HG02970 (cell line): ENCODE data around the gene FABP2.
"Not testable (repeated sequence)": the region's sequence is repeated elsewhere in the genome, so short reads cannot be mapped to it uniquely, and the experiment has no call there.

Experiments used
- ATAC-seq: cut with Tn5 transposase; IDR thresholded peaks from one replicate; pipeline ENCODE4 v1.9.1; 2021; ENCODE audit warnings: mild to moderate bottlenecking, moderate library complexity, moderate number of reproducible peaks; ENCODE audit not compliant: unreplicated experiment, low FRiP score

FABP2 gene

GRCh38 chr4:119313237-119313636 lies 8.7 kb downstream of the FABP2 start:
- no peak for ATAC-seq

- ATAC-seq, result no peak
These were observed 11.1 kb downstream of the FABP2 start for GRCh38 chr4:119310826-119311225.

DNA sequence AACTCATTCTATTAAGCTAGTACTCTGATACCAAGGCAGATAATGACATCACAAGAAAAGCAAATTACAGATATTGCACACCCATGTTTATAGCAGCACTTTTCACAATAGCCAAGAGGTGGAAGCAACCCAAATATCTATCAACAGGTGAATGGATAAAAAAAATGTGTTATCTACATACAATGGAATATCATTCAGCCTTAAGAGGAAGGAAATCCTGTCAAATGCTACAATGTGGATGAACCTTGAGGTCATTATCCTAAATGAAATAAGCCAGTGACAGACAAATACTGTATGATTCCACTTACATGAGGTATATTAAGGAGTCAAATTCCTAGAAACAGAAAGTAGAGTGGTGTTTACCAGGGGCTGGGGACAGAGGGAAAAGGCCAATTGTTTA lies 14.3 kb downstream of the FABP2 start:
- no peak for ATAC-seq

- no peak for ATAC-seq
These were observed 17.5 kb downstream of the FABP2 start for GRCh38 chr4:119304431-119304830.

GRCh38 chr4:119303587-119304305 lies 18.2 kb downstream of the FABP2 start:
- ATAC-seq, result no peak

DNA sequence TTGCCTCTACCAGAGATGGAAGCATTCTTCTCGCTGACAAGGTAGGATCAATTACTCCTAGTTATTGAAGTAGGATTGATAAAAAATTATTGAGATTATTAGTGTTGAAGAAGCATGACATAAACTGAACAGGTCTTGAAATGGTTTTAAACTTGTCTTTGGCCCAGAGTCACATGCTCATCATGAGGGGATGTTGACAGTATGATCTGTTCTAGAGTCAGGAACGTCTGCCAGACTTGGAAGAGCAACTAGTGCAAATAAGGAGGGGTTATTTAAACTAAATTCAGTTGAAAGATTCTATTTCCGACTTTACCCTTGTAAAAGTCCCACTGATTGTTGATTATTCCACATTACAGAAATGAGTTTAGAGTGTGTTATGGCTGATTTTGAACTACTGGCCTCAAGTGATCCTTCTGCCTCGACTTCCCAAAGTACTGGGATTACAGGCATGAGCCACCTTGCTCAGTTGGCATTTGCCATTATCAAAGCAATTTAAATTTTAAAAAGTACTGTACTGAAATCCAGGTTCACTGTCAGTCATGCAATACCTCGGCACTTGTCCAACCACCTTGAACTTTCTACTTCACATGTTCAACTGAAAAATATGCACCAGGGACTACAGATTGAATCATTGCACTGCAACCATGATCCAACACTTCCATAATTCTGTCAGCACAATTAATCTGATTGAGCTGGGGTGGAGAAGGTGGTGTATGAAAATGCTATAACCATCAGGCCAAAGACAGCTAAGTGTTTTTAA lies 19.7 kb downstream of the FABP2 start:
- ATAC-seq, result no peak

- ATAC-seq, result peak; percentile 98
These were observed 21.6 kb downstream of the FABP2 start for GRCh38 chr4:119300101-119300978.

GRCh38 chr4:119299741-119300100 lies 22.2 kb downstream of the FABP2 start:
- peak; percentile 35 for ATAC-seq

DNA sequence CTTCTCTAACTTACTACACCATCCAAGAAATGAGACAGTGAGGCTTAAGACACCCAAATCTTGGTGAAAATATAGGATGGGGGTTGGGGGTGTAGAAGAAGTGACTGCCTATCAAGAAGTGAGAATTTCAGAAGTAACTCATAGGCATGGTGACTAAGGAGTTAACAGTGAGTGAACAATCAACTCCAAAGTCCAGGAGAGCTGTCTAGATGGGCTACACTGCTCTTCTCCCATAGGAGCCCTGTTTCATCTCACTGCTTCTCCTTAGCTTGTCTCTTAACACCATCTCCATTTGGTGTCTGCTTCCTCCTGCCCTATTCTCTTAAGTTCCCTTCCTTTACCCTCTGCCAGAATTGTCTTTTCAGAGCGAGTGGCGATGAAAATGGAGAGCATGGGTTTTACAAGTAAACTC lies 22.7 kb downstream of the FABP2 start:
- ATAC-seq, result no peak

DNA sequence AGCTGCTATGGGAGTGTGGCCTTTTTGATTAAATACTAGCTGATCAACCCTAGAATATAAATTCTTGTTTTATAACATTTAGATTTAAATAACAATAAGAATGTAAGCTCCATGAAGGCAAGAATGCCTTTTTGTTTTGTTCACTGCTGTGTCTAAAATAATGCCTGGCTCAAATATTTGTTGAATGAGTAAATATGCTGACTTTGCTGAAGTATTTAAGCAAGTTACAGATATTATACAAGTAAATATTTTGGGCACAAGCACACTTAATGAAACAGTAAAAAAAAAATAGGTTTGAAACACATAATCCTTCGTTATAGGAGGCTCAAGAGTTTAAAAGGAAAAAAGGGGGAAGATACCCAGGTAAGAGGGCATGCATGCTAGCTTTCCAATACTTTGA lies 24.1 kb downstream of the FABP2 start:
- ATAC-seq, result no peak

DNA sequence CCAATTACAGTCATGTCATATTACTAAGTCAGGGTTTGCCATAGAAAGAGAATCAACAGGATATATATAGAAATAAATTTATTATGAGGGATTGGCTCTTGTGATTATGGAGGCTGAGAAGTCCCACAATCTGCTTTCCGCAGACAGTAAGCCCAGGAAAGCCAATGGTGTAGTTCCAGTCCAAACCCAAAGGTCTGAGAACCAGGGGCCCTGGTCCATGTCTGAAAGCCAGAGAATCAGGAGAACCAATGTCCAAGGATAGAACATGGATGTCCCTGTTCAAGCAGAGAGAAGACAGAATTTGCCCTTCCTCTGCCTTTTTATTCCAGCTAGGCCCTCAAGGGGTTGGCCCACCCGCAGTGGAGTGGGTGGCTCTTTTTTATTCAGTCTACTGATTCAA lies 25.6 kb downstream of the FABP2 start:
- no peak for ATAC-seq

- ATAC-seq, result no peak
These were observed 31.3 kb downstream of the FABP2 start for GRCh38 chr4:119290598-119290997.

- no peak for ATAC-seq
These were observed 32.6 kb downstream of the FABP2 start for GRCh38 chr4:119289313-119289712.

- ATAC-seq, result no peak
These were observed 35.4 kb downstream of the FABP2 start for GRCh38 chr4:119286377-119287002.

- ATAC-seq, result no peak
These were observed 36.8 kb downstream of the FABP2 start for GRCh38 chr4:119284876-119285780.

DNA sequence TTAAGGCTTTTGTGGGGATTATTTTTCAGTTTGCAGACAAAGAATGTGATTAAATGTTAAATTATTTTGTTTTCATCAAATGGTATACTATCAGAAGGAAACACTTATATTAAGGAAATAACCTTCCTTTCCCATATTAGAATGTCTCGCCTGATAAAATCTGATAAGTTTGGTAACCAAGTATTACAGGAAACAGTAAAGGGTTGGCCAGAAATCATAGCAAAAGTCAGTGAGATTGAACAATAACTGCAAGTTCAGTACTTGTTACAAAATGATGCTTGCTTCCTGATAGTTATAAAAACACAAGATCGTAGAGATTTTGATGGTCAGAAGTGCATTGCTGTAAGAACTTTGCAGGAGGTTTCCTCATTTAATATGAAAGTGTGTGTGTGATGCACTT lies 40.5 kb downstream of the FABP2 start:
- no peak for ATAC-seq

DNA sequence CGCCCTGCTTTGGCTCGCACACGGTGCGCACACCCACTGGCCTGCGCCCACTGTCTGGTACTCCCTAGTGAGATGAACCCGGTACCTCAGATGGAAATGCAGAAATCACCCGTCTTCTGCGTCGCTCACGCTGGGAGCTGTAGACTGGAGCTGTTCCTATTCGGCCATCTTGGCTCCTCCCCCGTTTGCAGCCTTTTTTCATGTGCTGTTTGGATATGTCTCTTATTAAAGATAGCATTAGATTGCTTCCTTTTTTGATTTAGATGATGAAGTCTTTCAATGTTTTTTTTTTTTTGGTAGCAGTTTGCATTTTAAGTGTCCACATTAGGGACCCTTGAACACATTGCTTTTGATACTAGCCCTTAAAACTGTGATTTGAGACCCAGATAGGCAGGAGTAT lies 42.0 kb downstream of the FABP2 start:
- not testable (repeated sequence) for ATAC-seq

DNA sequence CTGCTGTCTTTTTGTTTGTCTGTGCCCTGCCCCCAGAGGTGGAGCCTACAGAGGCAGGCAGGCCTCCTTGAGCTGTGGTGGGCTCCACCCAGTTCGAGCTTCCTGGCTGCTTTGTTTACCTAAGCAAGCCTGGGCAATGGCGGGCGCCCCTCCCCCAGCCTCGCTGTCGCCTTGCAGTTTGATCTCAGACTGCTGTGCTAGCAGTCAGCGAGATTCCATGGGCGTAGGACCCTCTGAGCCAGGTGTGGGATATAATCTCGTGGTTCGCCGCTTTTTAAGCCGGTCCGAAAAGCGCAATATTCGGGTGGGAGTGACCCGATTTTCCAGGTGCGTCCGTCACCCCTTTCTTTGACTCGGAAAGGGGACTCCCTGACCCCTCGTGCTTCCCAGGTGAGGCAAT lies 42.4 kb downstream of the FABP2 start:
- ATAC-seq, result not testable (repeated sequence)

DNA sequence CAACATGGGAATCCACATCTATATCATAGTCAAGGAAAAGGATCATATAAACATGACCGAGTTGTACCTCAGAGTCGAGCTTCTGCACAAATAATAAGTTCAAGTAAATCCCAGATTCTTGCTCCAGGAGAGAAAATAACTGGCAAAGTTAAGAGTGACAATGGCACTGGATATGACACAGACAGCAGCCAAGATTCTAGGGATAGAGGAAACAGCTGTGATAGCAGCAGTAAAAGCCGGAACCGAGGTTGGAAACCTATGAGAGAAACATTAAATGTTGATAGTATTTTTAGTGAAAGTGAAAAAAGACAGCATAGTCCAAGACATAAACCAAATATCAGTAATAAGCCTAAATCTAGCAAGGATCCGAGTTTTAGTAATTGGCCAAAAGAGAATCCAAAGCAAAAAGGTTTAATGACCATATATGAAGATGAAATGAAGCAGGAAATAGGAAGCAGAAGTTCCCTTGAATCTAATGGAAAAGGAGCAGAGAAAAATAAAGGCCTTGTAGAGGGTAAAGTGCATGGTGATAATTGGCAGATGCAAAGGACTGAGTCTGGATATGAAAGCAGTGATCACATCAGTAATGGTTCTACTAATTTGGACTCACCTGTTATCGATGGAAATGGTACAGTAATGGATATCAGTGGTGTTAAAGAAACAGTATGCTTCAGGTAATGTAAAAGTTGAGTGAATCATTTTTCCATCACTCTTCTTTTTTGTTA lies 50.4 kb downstream of the FABP2 start:
- no peak for ATAC-seq
